Spleen (tissue), 11 donors: ENCODE measurements around the gene OTUD1. TPM values are rescaled to one million over a fixed set of nuclear protein-coding genes. Genes with fewer than 3 reads are reported as not detected.

Experiments
- DNase-seq: peaks from one replicate; pipeline ENCODE4 v3.0.0-alpha.2; 2020
- H3K27ac ChIP-seq, 8 donors: fragments of 200-600 bp; sonication (generic) in 7 of 8; 1 replicate in 4 of 8; 2 replicates in 4 of 8; pipeline versions ENCODE4 v1.5.0 to v1.8.0; 2016 to 2021; ENCODE audit warnings: inconsistent platforms in 4 of 8, mild to moderate bottlenecking in 4 of 8, moderate library complexity in 1 of 8
- H3K27me3 ChIP-seq, 7 donors: fragments of 200-600 bp; sonication (generic) in 6 of 7; replicated peaks in 1 of 7; 1 replicate in 4 of 7; 2 replicates in 3 of 7; pipeline versions ENCODE4 v1.5.0 to v1.8.0; 2016 to 2021; ENCODE audit warnings: inconsistent platforms in 3 of 7, mild to moderate bottlenecking in 1 of 7
- H3K36me3 ChIP-seq, 6 donors: fragments of 200-600 bp; sonication (generic) in 5 of 6; 1 replicate in 4 of 6; 2 replicates in 2 of 6; pipeline versions ENCODE4 v1.5.0 to v1.8.0; 2016 to 2021; ENCODE audit warnings: inconsistent platforms in 2 of 6
- H3K4me1 ChIP-seq, 6 donors: fragments of 200-600 bp; sonication (generic) in 5 of 6; 1 replicate in 3 of 6; 2 replicates in 3 of 6; pipeline versions ENCODE4 v1.5.0 to v1.8.0; 2016 to 2021; ENCODE audit warnings: inconsistent platforms in 3 of 6
- H3K4me3 ChIP-seq, 8 donors: fragments of 200-600 bp; sonication (generic) in 7 of 8; 1 replicate in 4 of 8; 2 replicates in 4 of 8; pipeline versions ENCODE4 v1.5.0 to v1.8.0; 2016 to 2021; ENCODE audit warnings: inconsistent platforms in 4 of 8, mild to moderate bottlenecking in 4 of 8, moderate library complexity in 2 of 8
- H3K9me3 ChIP-seq, 8 donors: fragments of 200-600 bp; sonication (generic) in 7 of 8; 1 replicate in 4 of 8; 2 replicates in 4 of 8; pipeline versions ENCODE4 v1.5.0 to v1.8.0; 2016 to 2021; ENCODE audit warnings: inconsistent platforms in 4 of 8
- CTCF ChIP-seq, 11 experiments: fragments of 200-600 bp in 7 of 11; fragments of 450-650 bp in 4 of 11; sonication (generic) in 4 of 11; IDR thresholded peaks in 8 of 11; conservative IDR thresholded peaks in 3 of 11; 1 replicate in 7 of 11; 2 replicates in 4 of 11; pipeline versions ENCODE4 v1.4.0 to v1.8.0; 2016 to 2021; ENCODE audit warnings: antibody characterized with exemption in 11 of 11, inconsistent platforms in 4 of 11, mild to moderate bottlenecking in 1 of 11
- POLR2A ChIP-seq, 3 donors: fragments of 450-650 bp; IDR thresholded peaks; one replicate each; pipeline ENCODE4 v1.5.1; 2017; ENCODE audit warnings: antibody characterized with exemption in 3 of 3, mild to moderate bottlenecking in 1 of 3
- POLR2AphosphoS5 ChIP-seq, 3 donors: sonication (generic); formaldehyde crosslinking; IDR thresholded peaks; one replicate each; pipeline ENCODE4 v1.5.1; 2017; ENCODE audit warnings: antibody characterized with exemption in 3 of 3
- WGBS, 5 donors: extraction: QIAGEN DNeasy Blood & Tissue Kit in 3 of 5; methylation state at CpG; one replicate each; pipeline versions ENCODE4 v1.1.5 to v1.1.7; 2013 to 2018; 5-methylcytosine and 5-hydroxymethylcytosine counted together
- intact Hi-C: fragments of 100-400 bp; cut with DNase I; formaldehyde crosslinking; loops from one replicate; pipeline ENCODE4 v1.15.0; 2023; ENCODE audit warnings: low total_unique reads
- polyA plus RNA-seq, 3 donors: library from polyadenylated mRNA; stranded (reverse); fragments of 200-250 nt; gene quantifications; one replicate each; pipeline ENCODE4 v1.2.1, GENCODE V29; 2013
- total RNA-seq, 7 donors: library from RNA; depleted of rRNA in 3 of 7; stranded (reverse); fragments of >200 nt in 3 of 7; fragmentation: NEBNext Ultra II Directional in 4 of 7; extraction: Animal tissue kit (Norgen Biotek cat#: 25700) in 4 of 7; gene quantifications; one replicate each; pipeline versions ENCODE4 v1.1.0 to v1.2.1, GENCODE V29; 2016 to 2021
- donor health status: healthy with polysubstance abuse.
- donor health status: DM: no; HTN: no; CAD: no; lungs with moderate emphysema.
- donor health status: DM: no; HTN: no; CAD: no.
- donor health status: Bipolar disorder and iron deficiency.
- donor health status: healthy.
- donor health status: DM: no; HTN: no; CAD: no.
- donor health status: DM: yes; HTN: yes; CAD: no.

Gene OTUD1
- total and polyA plus RNA-seq, 10 donors, result 11.7 to 34.4 (median 27.2) TPM

GRCh38 chr10:23414658-23415057 is 24.2 kb upstream of the OTUD1 start:
- WGBS, 5 donors, result 87 to 92% (median 91%) methylated on average over 2 of the region's 2 CpGs
- peaks cover 0 to 24% (median 2%) of the 10 kb centered on the region in 6 donors for H3K4me1 ChIP-seq
- H3K9me3 ChIP-seq, result no peaks in the 10 kb centered on the region
- no peaks in the 10 kb centered on the region for H3K36me3 ChIP-seq
- intact Hi-C loops, result no loop called here
- DNase-seq, result no peak
- no peaks in the 10 kb centered on the region for H3K27me3 ChIP-seq
- H3K4me3 ChIP-seq, result no peak overlapping the region
- H3K27ac ChIP-seq, result no peak overlapping the region
- no peak for TF ChIP-seq POLR2AphosphoS5 (IDR thresholded peaks at IDR 0.05)
- TF ChIP-seq CTCF (IDR thresholded peaks at IDR 0.05 in 8 of 11, conservative IDR thresholded peaks at IDR 0.05 in 3 of 11), result no peak
- no peak for TF ChIP-seq POLR2A (IDR thresholded peaks at IDR 0.05)

- Histone ChIP-seq H3K27ac (no peak overlapping the region), H3K27me3 (no peaks in the 10 kb centered on the region), H3K4me1 (peaks cover 0 to 21% (median 2%) of the 10 kb centered on the region in 6 donors), H3K4me3 (no peak overlapping the region), H3K36me3 (no peaks in the 10 kb centered on the region), H3K9me3 (no peaks in the 10 kb centered on the region)
- no peak for TF ChIP-seq POLR2A (IDR thresholded peaks at IDR 0.05)
- no peak for TF ChIP-seq CTCF (IDR thresholded peaks at IDR 0.05 in 8 of 11, conservative IDR thresholded peaks at IDR 0.05 in 3 of 11)
- no peak for TF ChIP-seq POLR2AphosphoS5 (IDR thresholded peaks at IDR 0.05)
- intact Hi-C loops, result no loop called here
- no peak for DNase-seq
- 74 to 94% (median 91%) methylated on average over 1 of the region's 1 CpG for WGBS, 5 donors
Observed at GRCh38 chr10:23417254-23417653, 21.6 kb upstream of the OTUD1 start.

- WGBS, 5 donors, result 85 to 92% (median 88%) methylated on average over 3 of the region's 3 CpGs
- H3K27me3 ChIP-seq, result no peaks in the 10 kb centered on the region
- DNase-seq, result no peak
- intact Hi-C loops, result no loop called here
- H3K36me3 ChIP-seq, result no peaks in the 10 kb centered on the region
- no peak overlapping the region for H3K4me3 ChIP-seq
- peaks cover 0 to 13% (median 2%) of the 10 kb centered on the region in 6 donors for H3K4me1 ChIP-seq
- no peak for TF ChIP-seq POLR2A (IDR thresholded peaks at IDR 0.05)
- TF ChIP-seq POLR2AphosphoS5 (IDR thresholded peaks at IDR 0.05), result no peak
- no peak for TF ChIP-seq CTCF (IDR thresholded peaks at IDR 0.05 in 8 of 11, conservative IDR thresholded peaks at IDR 0.05 in 3 of 11)
- no peak overlapping the region for H3K27ac ChIP-seq
- H3K9me3 ChIP-seq, result no peaks in the 10 kb centered on the region
Observed at GRCh38 chr10:23418051-23418681, 20.7 kb upstream of the OTUD1 start.

- TF ChIP-seq POLR2AphosphoS5 (IDR thresholded peaks at IDR 0.05), result no peak
- no peak overlapping the region for H3K4me3 ChIP-seq
- H3K9me3 ChIP-seq, result no peaks in the 10 kb centered on the region
- H3K27ac ChIP-seq, result no peak overlapping the region
- H3K4me1 ChIP-seq, result peaks cover 0 to 3% (median 0%) of the 10 kb centered on the region in 6 donors
- no peaks in the 10 kb centered on the region for H3K36me3 ChIP-seq
- no peak for DNase-seq
- intact Hi-C loops, result no loop called here
- WGBS, 5 donors, result 73 to 84% (median 80%) methylated on average over 5 of the region's 5 CpGs
- H3K27me3 ChIP-seq, result no peaks in the 10 kb centered on the region
Observed at GRCh38 chr10:23419201-23419600, 19.7 kb upstream of the OTUD1 start.
